ENCODE data around the gene LIN28B.

DNA sequence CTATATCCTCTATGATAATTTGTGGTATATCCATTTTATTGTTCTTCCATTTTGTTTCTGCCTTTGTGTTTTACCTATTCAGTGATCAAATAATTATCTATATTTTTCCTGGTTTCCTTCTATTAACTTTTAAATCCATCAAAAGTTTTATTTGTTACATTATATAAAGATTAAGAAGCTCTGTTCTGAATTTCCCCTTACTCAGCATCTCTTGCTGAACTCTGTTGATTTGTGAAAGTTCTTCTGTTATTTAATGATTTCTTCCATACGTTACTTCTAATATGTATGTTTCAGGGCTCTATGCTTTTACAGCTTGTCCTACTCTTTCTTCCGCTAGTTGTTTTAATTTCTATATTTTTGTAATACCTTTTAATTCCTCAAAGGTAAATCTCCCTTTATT lies 87.1 kb downstream of the LIN28B start:
- TF ChIP-seq, protein P1, sequence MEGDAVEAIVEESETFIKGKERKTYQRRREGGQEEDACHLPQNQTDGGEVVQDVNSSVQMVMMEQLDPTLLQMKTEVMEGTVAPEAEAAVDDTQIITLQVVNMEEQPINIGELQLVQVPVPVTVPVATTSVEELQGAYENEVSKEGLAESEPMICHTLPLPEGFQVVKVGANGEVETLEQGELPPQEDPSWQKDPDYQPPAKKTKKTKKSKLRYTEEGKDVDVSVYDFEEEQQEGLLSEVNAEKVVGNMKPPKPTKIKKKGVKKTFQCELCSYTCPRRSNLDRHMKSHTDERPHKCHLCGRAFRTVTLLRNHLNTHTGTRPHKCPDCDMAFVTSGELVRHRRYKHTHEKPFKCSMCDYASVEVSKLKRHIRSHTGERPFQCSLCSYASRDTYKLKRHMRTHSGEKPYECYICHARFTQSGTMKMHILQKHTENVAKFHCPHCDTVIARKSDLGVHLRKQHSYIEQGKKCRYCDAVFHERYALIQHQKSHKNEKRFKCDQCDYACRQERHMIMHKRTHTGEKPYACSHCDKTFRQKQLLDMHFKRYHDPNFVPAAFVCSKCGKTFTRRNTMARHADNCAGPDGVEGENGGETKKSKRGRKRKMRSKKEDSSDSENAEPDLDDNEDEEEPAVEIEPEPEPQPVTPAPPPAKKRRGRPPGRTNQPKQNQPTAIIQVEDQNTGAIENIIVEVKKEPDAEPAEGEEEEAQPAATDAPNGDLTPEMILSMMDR (IDR thresholded peaks at IDR 0.05) = no peak
- no peak for TF ChIP-seq POLR2A (IDR thresholded peaks at IDR 0.05)
